SK-N-SH treated with all-trans-retinoic acid at 6 μM for 48 hours (cell line): ENCODE results near the gene GART.

ENCODE experiments used
- PATZ1 ChIP-seq: fragments of 250-450 bp; sonication (Bioruptor Pico); IDR thresholded peaks from 2 replicates; pipeline ENCODE4 v1.8.0; 2020; ENCODE audit warnings: mild to moderate bottlenecking, moderate library complexity, borderline replicate concordance
- TSHZ2 ChIP-seq: fragments of 250-450 bp; sonication (Bioruptor Pico); IDR thresholded peaks from 2 replicates; pipeline ENCODE4 v1.5.0; 2020; ENCODE audit warnings: mild to moderate bottlenecking, moderate library complexity
- ZC3H10 ChIP-seq: fragments of 250-450 bp; sonication (Bioruptor Pico); IDR thresholded peaks from 2 replicates; pipeline ENCODE4 v1.5.1; 2021; ENCODE audit warnings: mild to moderate bottlenecking, moderate library complexity
- ZFP30 ChIP-seq: fragments of 450-650 bp; formaldehyde crosslinking; IDR thresholded peaks from 2 replicates; pipeline ENCODE4 v1.5.0; 2022; ENCODE audit warnings: mild to moderate bottlenecking, moderate library complexity
- ZNF8 ChIP-seq: fragments of 450-650 bp; formaldehyde crosslinking; IDR thresholded peaks from 2 replicates; pipeline ENCODE4 v1.5.0; 2020; ENCODE audit warnings: mild to moderate bottlenecking, moderate library complexity
- TF ChIP-seq, protein P1 (sequence below): fragments of 250-450 bp; sonication (Bioruptor Pico); IDR thresholded peaks from 2 replicates; pipeline ENCODE4 v1.8.0; 2021; ENCODE audit warnings: low read depth, mild to moderate bottlenecking, moderate library complexity, borderline replicate concordance

- TF ChIP-seq, protein P1, sequence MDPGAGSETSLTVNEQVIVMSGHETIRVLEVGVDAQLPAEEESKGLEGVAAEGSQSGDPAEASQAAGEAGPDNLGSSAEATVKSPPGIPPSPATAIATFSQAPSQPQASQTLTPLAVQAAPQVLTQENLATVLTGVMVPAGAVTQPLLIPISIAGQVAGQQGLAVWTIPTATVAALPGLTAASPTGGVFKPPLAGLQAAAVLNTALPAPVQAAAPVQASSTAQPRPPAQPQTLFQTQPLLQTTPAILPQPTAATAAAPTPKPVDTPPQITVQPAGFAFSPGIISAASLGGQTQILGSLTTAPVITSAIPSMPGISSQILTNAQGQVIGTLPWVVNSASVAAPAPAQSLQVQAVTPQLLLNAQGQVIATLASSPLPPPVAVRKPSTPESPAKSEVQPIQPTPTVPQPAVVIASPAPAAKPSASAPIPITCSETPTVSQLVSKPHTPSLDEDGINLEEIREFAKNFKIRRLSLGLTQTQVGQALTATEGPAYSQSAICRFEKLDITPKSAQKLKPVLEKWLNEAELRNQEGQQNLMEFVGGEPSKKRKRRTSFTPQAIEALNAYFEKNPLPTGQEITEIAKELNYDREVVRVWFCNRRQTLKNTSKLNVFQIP: no peak
- TF ChIP-seq PATZ1: no peak
- no peak for TF ChIP-seq ZC3H10 (CRISPR knock-in tag)
- no peak for TF ChIP-seq TSHZ2 (CRISPR knock-in tag)
- TF ChIP-seq ZNF8: no peak
- TF ChIP-seq ZFP30 (CRISPR knock-in tag): no peak
Measured at GRCh38 chr21:33478935-33479678, 62.8 kb downstream of the GART start.
